Hepatocyte (in vitro differentiated cells): ENCODE data around the gene HPCAL1.

Experiments
- CTCF ChIP-seq: fragments of 200-600 bp; sonication (generic); IDR thresholded peaks from 2 replicates; pipeline ENCODE4 v1.5.1; 2016; ENCODE audit warnings: antibody characterized with exemption, mild to moderate bottlenecking; ENCODE audit not compliant: poor library complexity
- EZH2 ChIP-seq: fragments of 200-600 bp; sonication (generic); IDR thresholded peaks from 2 replicates; pipeline ENCODE4 v1.6.1; 2016; ENCODE audit warnings: antibody characterized with exemption, mild to moderate bottlenecking, borderline replicate concordance

- no peak for TF ChIP-seq CTCF
- TF ChIP-seq EZH2: no peak
Measured at GRCh38 chr2:10267036-10267435, 35.7 kb upstream of the HPCAL1 start.
